Thymus (tissue), 11 donors: ENCODE measurements around the gene CDC20B. TPM values are rescaled to one million over a fixed set of nuclear protein-coding genes. Genes with fewer than 3 reads are reported as not detected.

Experiments used
- DNase-seq, 9 donors: peaks; one replicate each; pipeline ENCODE4 v3.0.0-alpha.2; 2013; ENCODE audit warnings: low spot score in 9 of 9, low read depth in 6 of 9, missing footprints in 1 of 9
- H3K27ac ChIP-seq, 2 donors: one replicate each; pipeline ENCODE4 v1.5.1; 2013; ENCODE audit warnings: control low read depth in 1 of 2, low read depth in 1 of 2, low read length in 1 of 2, mild to moderate bottlenecking in 1 of 2, moderate library complexity in 1 of 2
- H3K27me3 ChIP-seq, 2 donors: one replicate each; pipeline ENCODE4 v1.5.1; 2013; ENCODE audit warnings: low read length in 1 of 2; ENCODE audit not compliant: control insufficient read depth in 2 of 2, insufficient read depth in 1 of 2
- H3K36me3 ChIP-seq, 2 donors: one replicate each; pipeline ENCODE4 v1.5.1; 2013; ENCODE audit warnings: low read length in 1 of 2, mild to moderate bottlenecking in 1 of 2, moderate library complexity in 1 of 2; ENCODE audit not compliant: control insufficient read depth in 2 of 2, insufficient read depth in 2 of 2
- H3K4me1 ChIP-seq, 2 donors: one replicate each; pipeline ENCODE4 v1.5.1; 2013; ENCODE audit warnings: low read length in 2 of 2; ENCODE audit not compliant: control insufficient read depth in 2 of 2, insufficient read depth in 2 of 2
- H3K4me3 ChIP-seq, 2 donors: one replicate each; pipeline ENCODE4 v1.5.1; 2013; ENCODE audit warnings: low read length in 2 of 2, control low read depth in 1 of 2, mild to moderate bottlenecking in 1 of 2
- H3K9me3 ChIP-seq, 2 donors: one replicate each; pipeline ENCODE4 v1.5.1; 2013; ENCODE audit warnings: low read length in 1 of 2, mild to moderate bottlenecking in 1 of 2; ENCODE audit not compliant: control insufficient read depth in 2 of 2, insufficient read depth in 1 of 2
- WGBS: extraction: QIAGEN DNeasy Blood & Tissue Kit; methylation state at CpG from one replicate; pipeline ENCODE4 v1.1.7; 2013; 5-methylcytosine and 5-hydroxymethylcytosine counted together
- polyA plus RNA-seq: library from polyadenylated mRNA; stranded (reverse); fragments of 200-250 nt; gene quantifications from one replicate; pipeline ENCODE4 v1.2.3, GENCODE V29; 2013
- total RNA-seq: library from RNA; stranded (reverse); fragments of 120-200 nt; gene quantifications from one replicate; pipeline ENCODE4 v1.2.4, GENCODE V29; 2013
- donor health status: healthy.

CDC20B gene
- total and polyA plus RNA-seq, 2 donors = 0.19 to 0.27 TPM

- Histone ChIP-seq H3K4me3 (no peak overlapping the region), H3K9me3 (no peaks in the 10 kb centered on the region), H3K27ac (no peak overlapping the region), H3K4me1 (no peaks in the 10 kb centered on the region), H3K36me3 (no peaks in the 10 kb centered on the region), H3K27me3 (no peaks in the 10 kb centered on the region)
- no peak for DNase-seq
- 100% methylated on average over 1 of the region's 1 CpG for WGBS
Measured at GRCh38 chr5:55071413-55071812, 101.6 kb downstream of the CDC20B start.

- WGBS = 96% methylated on average over 1 of the region's 1 CpG
- Histone ChIP-seq H3K27ac (no peak overlapping the region), H3K27me3 (no peaks in the 10 kb centered on the region), H3K4me1 (no peaks in the 10 kb centered on the region), H3K9me3 (no peaks in the 10 kb centered on the region), H3K4me3 (no peak overlapping the region), H3K36me3 (no peaks in the 10 kb centered on the region)
- DNase-seq = no peak
Measured at GRCh38 chr5:55070968-55071367, 102.0 kb downstream of the CDC20B start.

- peaks cover 0 to 12% of the 10 kb centered on the region in 2 donors for H3K4me1 ChIP-seq
- 97% methylated on average over 3 of the region's 3 CpGs for WGBS
- H3K9me3 ChIP-seq = no peaks in the 10 kb centered on the region
- no peak overlapping the region for H3K4me3 ChIP-seq
- no peak for DNase-seq
- no peaks in the 10 kb centered on the region for H3K36me3 ChIP-seq
- no peaks in the 10 kb centered on the region for H3K27me3 ChIP-seq
- H3K27ac ChIP-seq = no peak overlapping the region
Measured at GRCh38 chr5:55066277-55066676, 106.7 kb downstream of the CDC20B start.

- Histone ChIP-seq H3K4me1 (peaks cover 0 to 12% of the 10 kb centered on the region in 2 donors), H3K36me3 (no peaks in the 10 kb centered on the region), H3K9me3 (no peaks in the 10 kb centered on the region), H3K4me3 (no peak overlapping the region), H3K27me3 (no peaks in the 10 kb centered on the region), H3K27ac (no peak overlapping the region)
- no peak for DNase-seq
- 89% methylated on average over 3 of the region's 3 CpGs for WGBS
Measured at GRCh38 chr5:55064523-55064922, 108.5 kb downstream of the CDC20B start.

DNA sequence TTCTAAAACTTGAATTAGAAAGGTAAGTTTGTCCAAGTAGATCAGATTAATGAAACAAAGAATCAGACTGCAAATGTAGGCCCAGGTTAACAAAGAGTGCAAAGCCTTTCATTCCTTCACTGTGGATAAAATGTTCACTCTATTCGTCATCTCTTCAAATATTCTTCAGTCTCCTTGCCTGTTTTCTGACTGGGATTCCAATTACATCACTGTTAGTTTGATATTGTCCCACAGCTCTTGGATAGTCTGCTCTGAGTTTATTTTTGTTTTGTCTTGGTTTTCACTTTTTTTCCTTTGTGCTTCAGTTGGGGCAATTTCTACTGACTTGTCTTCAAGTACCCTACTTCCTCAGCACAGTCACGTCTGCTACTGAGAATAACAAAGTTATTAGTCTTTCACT is 109.1 kb downstream of the CDC20B start:
- Histone ChIP-seq H3K36me3 (no peaks in the 10 kb centered on the region), H3K4me3 (no peak overlapping the region), H3K4me1 (peaks cover 0 to 12% of the 10 kb centered on the region in 2 donors), H3K9me3 (no peaks in the 10 kb centered on the region), H3K27ac (no peak overlapping the region), H3K27me3 (no peaks in the 10 kb centered on the region)
- WGBS = 82% methylated on average over 2 of the region's 2 CpGs
- no peak for DNase-seq

- H3K36me3 ChIP-seq = no peaks in the 10 kb centered on the region
- peaks cover 0 to 12% of the 10 kb centered on the region in 2 donors for H3K4me1 ChIP-seq
- no peaks in the 10 kb centered on the region for H3K27me3 ChIP-seq
- no peaks in the 10 kb centered on the region for H3K9me3 ChIP-seq
- no peak overlapping the region for H3K4me3 ChIP-seq
- 31% methylated on average over 5 of the region's 5 CpGs for WGBS
- no peak for DNase-seq
- no peak overlapping the region for H3K27ac ChIP-seq
Measured at GRCh38 chr5:55063220-55063863, 109.6 kb downstream of the CDC20B start.

Other genes with a start within 250 kb of the CDC20B start
- gene ESM1, start 187.6 kb downstream of the CDC20B start, total RNA-seq = 0.38 TPM
- 0.62 TPM for gene ESM1, start 187.6 kb downstream of the CDC20B start, polyA plus RNA-seq
- 6.8 TPM for gene GZMK, start 148.9 kb downstream of the CDC20B start, total RNA-seq
- gene GZMK, start 148.9 kb downstream of the CDC20B start, polyA plus RNA-seq = 12.6 TPM
- gene GZMA, start 70.5 kb downstream of the CDC20B start, total RNA-seq = 19.7 TPM
- 15.9 TPM for gene GZMA, start 70.5 kb downstream of the CDC20B start, polyA plus RNA-seq
- gene GPX8, start 13.0 kb downstream of the CDC20B start, total RNA-seq = 5.1 TPM
- gene GPX8, start 13.0 kb downstream of the CDC20B start, polyA plus RNA-seq = 4.1 TPM
- not detected for gene MCIDAS, start 54.1 kb upstream of the CDC20B start, total RNA-seq
- 0.11 TPM for gene MCIDAS, start 54.1 kb upstream of the CDC20B start, polyA plus RNA-seq
- 0.14 TPM for gene CCNO, start 60.4 kb upstream of the CDC20B start, total RNA-seq
- gene CCNO, start 60.4 kb upstream of the CDC20B start, polyA plus RNA-seq = 1.0 TPM
- 20.8 TPM for gene DHX29, start 134.5 kb upstream of the CDC20B start, total RNA-seq
- 12.5 TPM for gene DHX29, start 134.5 kb upstream of the CDC20B start, polyA plus RNA-seq
- gene MTREX, start 134.8 kb upstream of the CDC20B start, total RNA-seq = 75.7 TPM
- 31.8 TPM for gene MTREX, start 134.8 kb upstream of the CDC20B start, polyA plus RNA-seq